GM19438 (cell line): ENCODE results near the gene NPC1L1.
"Not testable (repeated sequence)": the region's sequence is repeated elsewhere in the genome, so short reads cannot be mapped to it uniquely, and the experiment has no call there.

Source experiments
- ATAC-seq: cut with Tn5 transposase; IDR thresholded peaks from one replicate; pipeline ENCODE4 v1.9.1; 2021; ENCODE audit warnings: low read depth; ENCODE audit not compliant: unreplicated experiment

NPC1L1 gene

GRCh38 chr7:44512736-44513135 is 28.4 kb downstream of the NPC1L1 start:
- no peak for ATAC-seq

GRCh38 chr7:44511863-44512468 is 29.2 kb downstream of the NPC1L1 start:
- ATAC-seq, result no peak

GRCh38 chr7:44511236-44511635 is 29.9 kb downstream of the NPC1L1 start:
- no peak for ATAC-seq

- no peak for ATAC-seq
Measured at GRCh38 chr7:44508328-44509030, 32.7 kb downstream of the NPC1L1 start.

GRCh38 chr7:44506592-44507288 is 34.4 kb downstream of the NPC1L1 start:
- ATAC-seq, result not testable (repeated sequence)

GRCh38 chr7:44505595-44505994 is 35.5 kb downstream of the NPC1L1 start:
- no peak for ATAC-seq

- ATAC-seq, result no peak
Measured at GRCh38 chr7:44498230-44498954, 42.7 kb downstream of the NPC1L1 start.

GRCh38 chr7:44497155-44498027 is 43.7 kb downstream of the NPC1L1 start:
- ATAC-seq, result no peak

GRCh38 chr7:44496385-44496784 is 44.7 kb downstream of the NPC1L1 start:
- ATAC-seq, result no peak

- ATAC-seq, result no peak
Measured at GRCh38 chr7:44494960-44495359, 46.2 kb downstream of the NPC1L1 start.

GRCh38 chr7:44491229-44491628 is 49.9 kb downstream of the NPC1L1 start:
- ATAC-seq, result no peak

GRCh38 chr7:44490351-44491200 is 50.6 kb downstream of the NPC1L1 start, which contains the start of gene NUDCD3:
Gene NUDCD3 (minus strand): TSS chr7:44490658. CDS start chr7:44490600, 58 bp downstream.
- peak; percentile 95 for ATAC-seq

GRCh38 chr7:44489955-44490350 is 51.2 kb downstream of the NPC1L1 start:
- ATAC-seq, result peak; percentile 34

- no peak for ATAC-seq
Measured at GRCh38 chr7:44488955-44489354, 52.2 kb downstream of the NPC1L1 start.

- no peak for ATAC-seq
Measured at GRCh38 chr7:44486693-44487092, 54.4 kb downstream of the NPC1L1 start.

- ATAC-seq, result no peak
Measured at GRCh38 chr7:44486001-44486400, 55.1 kb downstream of the NPC1L1 start.

- no peak for ATAC-seq
Measured at GRCh38 chr7:44484482-44485313, 56.4 kb downstream of the NPC1L1 start.
